H1 (cell line): ENCODE data around the gene KLHL10. TPM values are rescaled to one million over a fixed set of nuclear protein-coding genes. Genes with fewer than 3 reads are reported as not detected.

Experiments
- BRCA1 ChIP-seq: IDR thresholded peaks from 2 replicates; pipeline ENCODE4 v1.6.1; 2012; ENCODE audit warnings: low read depth, low read length, improper control_type of control experiment
- CBX8 ChIP-seq: fragments of 300-800, 300-1000 bp; sonication (generic); IDR thresholded peaks from 2 replicates; pipeline ENCODE4 v1.7.1; 2016; ENCODE audit warnings: low read depth, low read length, borderline replicate concordance
- CTBP2 ChIP-seq: IDR thresholded peaks from 2 replicates; pipeline ENCODE4 v1.7.0; 2011; ENCODE audit warnings: borderline replicate concordance, mild to moderate bottlenecking, moderate library complexity, mixed read lengths, low read length; ENCODE audit not compliant: insufficient read depth, insufficient read length
- EP300 ChIP-seq, 2 experiments: IDR thresholded peaks; 1 replicate in 1 of 2; 2 replicates in 1 of 2; pipeline ENCODE4 v1.6.1; 2011 to 2012; ENCODE audit warnings: low read depth in 2 of 2, low read length in 2 of 2, mild to moderate bottlenecking in 2 of 2, borderline replicate concordance in 1 of 2, inconsistent platforms in 1 of 2, moderate library complexity in 1 of 2
- KDM1A ChIP-seq: fragments of 200-600, 300-600 bp; sonication (generic); IDR thresholded peaks from 2 replicates; pipeline ENCODE4 v1.7.1; 2016; ENCODE audit warnings: mild to moderate bottlenecking, low read length, borderline replicate concordance
- KDM4A ChIP-seq: IDR thresholded peaks from one replicate; pipeline ENCODE4 v1.7.1; 2012; ENCODE audit warnings: low read depth, mild to moderate bottlenecking, moderate library complexity, low read length, inconsistent platforms; ENCODE audit not compliant: severe bottlenecking
- SP1 ChIP-seq: IDR thresholded peaks from 2 replicates; pipeline ENCODE4 v1.6.1; 2011; ENCODE audit warnings: low read depth, low read length
- TBP ChIP-seq: IDR thresholded peaks from 2 replicates; pipeline ENCODE4 v1.6.1; 2011; ENCODE audit warnings: low read depth, low read length, improper control_type of control experiment
- TEAD4 ChIP-seq: IDR thresholded peaks from 2 replicates; pipeline ENCODE4 v1.6.1; 2012; ENCODE audit warnings: low read depth, low read length, inconsistent platforms, mixed read lengths
- USF2 ChIP-seq: IDR thresholded peaks from 2 replicates; pipeline ENCODE4 v1.6.1; 2011; ENCODE audit warnings: low read length, improper control_type of control experiment
- polyA plus RNA-seq, 7 experiments: library from polyadenylated mRNA; depleted of rRNA in 3 of 7; stranded (reverse) in 5 of 7; unstranded in 2 of 7; fragments of >200 nt in 5 of 7; fragments of 200-250 nt in 2 of 7; gene quantifications; 1 replicate in 5 of 7; 2 replicates in 1 of 7; 4 replicates in 1 of 7; pipeline versions ENCODE4 v1.2.1 to v1.2.3, GENCODE V29; 2011 to 2013; ENCODE audit warnings: missing spikeins in 2 of 7, mixed read lengths in 2 of 7
- total RNA-seq: library from RNA; stranded (reverse); fragmentation: NEBNext Ultra II Directional; extraction: Animal tissue kit (Norgen Biotek cat#: 25700); gene quantifications from 2 replicates; pipeline ENCODE4 v1.2.1, GENCODE V29; 2021
- TF ChIP-seq, protein P1 (sequence below): fragments of 300-600 bp; sonication (generic); IDR thresholded peaks from 2 replicates; pipeline ENCODE4 v1.7.1; 2012; ENCODE audit warnings: low read length, moderate library complexity, mild to moderate bottlenecking, inconsistent platforms; ENCODE audit not compliant: insufficient replicate concordance

The KLHL10 gene
- total and polyA plus RNA-seq, 2 of the 8 experiments (the other 6 are each of a cell fraction or from before 2014, with no cell fraction given), result 0.19 to 0.26 TPM

DNA sequence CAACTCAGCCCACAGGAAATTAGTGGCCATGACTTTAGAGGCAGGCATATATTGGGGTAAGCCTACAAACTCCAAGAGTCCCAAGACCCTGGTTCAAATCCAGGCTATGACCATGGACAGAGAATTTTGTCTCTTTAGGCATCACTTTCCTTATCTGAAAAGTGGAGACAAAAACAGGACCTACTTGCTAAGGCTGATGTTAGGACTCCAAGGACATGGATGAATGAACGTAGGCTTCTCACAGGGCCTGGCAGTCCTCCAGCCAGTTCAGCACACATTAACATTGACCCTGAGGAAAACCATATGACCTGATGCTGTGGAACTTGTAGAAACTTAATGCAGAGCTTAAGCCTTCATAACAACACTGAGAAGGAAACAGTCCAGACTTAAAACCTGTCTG is 23.4 kb upstream of the KLHL10 start (continued):
- TF ChIP-seq, protein P1, sequence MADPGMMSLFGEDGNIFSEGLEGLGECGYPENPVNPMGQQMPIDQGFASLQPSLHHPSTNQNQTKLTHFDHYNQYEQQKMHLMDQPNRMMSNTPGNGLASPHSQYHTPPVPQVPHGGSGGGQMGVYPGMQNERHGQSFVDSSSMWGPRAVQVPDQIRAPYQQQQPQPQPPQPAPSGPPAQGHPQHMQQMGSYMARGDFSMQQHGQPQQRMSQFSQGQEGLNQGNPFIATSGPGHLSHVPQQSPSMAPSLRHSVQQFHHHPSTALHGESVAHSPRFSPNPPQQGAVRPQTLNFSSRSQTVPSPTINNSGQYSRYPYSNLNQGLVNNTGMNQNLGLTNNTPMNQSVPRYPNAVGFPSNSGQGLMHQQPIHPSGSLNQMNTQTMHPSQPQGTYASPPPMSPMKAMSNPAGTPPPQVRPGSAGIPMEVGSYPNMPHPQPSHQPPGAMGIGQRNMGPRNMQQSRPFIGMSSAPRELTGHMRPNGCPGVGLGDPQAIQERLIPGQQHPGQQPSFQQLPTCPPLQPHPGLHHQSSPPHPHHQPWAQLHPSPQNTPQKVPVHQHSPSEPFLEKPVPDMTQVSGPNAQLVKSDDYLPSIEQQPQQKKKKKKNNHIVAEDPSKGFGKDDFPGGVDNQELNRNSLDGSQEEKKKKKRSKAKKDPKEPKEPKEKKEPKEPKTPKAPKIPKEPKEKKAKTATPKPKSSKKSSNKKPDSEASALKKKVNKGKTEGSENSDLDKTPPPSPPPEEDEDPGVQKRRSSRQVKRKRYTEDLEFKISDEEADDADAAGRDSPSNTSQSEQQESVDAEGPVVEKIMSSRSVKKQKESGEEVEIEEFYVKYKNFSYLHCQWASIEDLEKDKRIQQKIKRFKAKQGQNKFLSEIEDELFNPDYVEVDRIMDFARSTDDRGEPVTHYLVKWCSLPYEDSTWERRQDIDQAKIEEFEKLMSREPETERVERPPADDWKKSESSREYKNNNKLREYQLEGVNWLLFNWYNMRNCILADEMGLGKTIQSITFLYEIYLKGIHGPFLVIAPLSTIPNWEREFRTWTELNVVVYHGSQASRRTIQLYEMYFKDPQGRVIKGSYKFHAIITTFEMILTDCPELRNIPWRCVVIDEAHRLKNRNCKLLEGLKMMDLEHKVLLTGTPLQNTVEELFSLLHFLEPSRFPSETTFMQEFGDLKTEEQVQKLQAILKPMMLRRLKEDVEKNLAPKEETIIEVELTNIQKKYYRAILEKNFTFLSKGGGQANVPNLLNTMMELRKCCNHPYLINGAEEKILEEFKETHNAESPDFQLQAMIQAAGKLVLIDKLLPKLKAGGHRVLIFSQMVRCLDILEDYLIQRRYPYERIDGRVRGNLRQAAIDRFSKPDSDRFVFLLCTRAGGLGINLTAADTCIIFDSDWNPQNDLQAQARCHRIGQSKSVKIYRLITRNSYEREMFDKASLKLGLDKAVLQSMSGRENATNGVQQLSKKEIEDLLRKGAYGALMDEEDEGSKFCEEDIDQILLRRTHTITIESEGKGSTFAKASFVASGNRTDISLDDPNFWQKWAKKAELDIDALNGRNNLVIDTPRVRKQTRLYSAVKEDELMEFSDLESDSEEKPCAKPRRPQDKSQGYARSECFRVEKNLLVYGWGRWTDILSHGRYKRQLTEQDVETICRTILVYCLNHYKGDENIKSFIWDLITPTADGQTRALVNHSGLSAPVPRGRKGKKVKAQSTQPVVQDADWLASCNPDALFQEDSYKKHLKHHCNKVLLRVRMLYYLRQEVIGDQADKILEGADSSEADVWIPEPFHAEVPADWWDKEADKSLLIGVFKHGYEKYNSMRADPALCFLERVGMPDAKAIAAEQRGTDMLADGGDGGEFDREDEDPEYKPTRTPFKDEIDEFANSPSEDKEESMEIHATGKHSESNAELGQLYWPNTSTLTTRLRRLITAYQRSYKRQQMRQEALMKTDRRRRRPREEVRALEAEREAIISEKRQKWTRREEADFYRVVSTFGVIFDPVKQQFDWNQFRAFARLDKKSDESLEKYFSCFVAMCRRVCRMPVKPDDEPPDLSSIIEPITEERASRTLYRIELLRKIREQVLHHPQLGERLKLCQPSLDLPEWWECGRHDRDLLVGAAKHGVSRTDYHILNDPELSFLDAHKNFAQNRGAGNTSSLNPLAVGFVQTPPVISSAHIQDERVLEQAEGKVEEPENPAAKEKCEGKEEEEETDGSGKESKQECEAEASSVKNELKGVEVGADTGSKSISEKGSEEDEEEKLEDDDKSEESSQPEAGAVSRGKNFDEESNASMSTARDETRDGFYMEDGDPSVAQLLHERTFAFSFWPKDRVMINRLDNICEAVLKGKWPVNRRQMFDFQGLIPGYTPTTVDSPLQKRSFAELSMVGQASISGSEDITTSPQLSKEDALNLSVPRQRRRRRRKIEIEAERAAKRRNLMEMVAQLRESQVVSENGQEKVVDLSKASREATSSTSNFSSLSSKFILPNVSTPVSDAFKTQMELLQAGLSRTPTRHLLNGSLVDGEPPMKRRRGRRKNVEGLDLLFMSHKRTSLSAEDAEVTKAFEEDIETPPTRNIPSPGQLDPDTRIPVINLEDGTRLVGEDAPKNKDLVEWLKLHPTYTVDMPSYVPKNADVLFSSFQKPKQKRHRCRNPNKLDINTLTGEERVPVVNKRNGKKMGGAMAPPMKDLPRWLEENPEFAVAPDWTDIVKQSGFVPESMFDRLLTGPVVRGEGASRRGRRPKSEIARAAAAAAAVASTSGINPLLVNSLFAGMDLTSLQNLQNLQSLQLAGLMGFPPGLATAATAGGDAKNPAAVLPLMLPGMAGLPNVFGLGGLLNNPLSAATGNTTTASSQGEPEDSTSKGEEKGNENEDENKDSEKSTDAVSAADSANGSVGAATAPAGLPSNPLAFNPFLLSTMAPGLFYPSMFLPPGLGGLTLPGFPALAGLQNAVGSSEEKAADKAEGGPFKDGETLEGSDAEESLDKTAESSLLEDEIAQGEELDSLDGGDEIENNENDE, result no peak
- TF ChIP-seq TEAD4 (no peak), KDM4A (no peak), USF2 (no peak), TBP (no peak), KDM1A (no peak), CTBP2 (no peak), SP1 (no peak), EP300 (IDR thresholded peaks at IDR 0.05; ENCODE audit: borderline replicate concordance in 1 of 2, low read depth in 2 of 2, low read length in 2 of 2) (no peak), CBX8 (no peak), BRCA1 (no peak)
